KBM-7 (cell line): Measurements from ENCODE around the gene SNAP91.
"Not testable (repeated sequence)": the region's sequence is repeated elsewhere in the genome, so short reads cannot be mapped to it uniquely, and the experiment has no call there.

ENCODE experiments used
- DNase-seq: peaks from one replicate; pipeline ENCODE4 v3.0.0-alpha.2; 2015
- in situ Hi-C: fragments of 300-500 bp; cut with MboI; formaldehyde crosslinking; loops from 2 replicates; pipeline ENCODE4 v1.14.3; 2020; ENCODE audit warnings: low sequenced_read_pairs, low pct_unique_long_range_greater_than_20kb, mixed read lengths

The SNAP91 gene

DNA sequence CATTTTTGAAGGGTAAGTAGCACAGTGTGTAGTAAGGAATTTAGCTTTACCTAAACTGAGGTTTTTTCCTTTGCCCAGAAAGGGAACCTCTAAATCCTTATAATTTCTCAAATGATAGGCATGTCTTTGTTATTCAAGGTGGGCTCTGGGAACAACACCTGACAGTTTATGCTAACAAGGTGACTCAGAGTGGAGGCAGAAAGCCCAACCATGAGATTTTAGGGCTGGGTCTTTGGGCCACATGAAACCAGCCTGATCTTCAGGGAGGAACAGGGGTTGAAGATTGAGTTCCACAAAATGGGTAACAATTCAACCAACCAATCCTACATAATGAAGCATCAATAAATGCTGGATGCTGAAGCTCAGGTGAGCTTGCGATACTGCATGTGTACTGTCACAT is 149.9 kb downstream of the SNAP91 start:
- no peak for DNase-seq
- in situ Hi-C loops: no loop called here

DNA sequence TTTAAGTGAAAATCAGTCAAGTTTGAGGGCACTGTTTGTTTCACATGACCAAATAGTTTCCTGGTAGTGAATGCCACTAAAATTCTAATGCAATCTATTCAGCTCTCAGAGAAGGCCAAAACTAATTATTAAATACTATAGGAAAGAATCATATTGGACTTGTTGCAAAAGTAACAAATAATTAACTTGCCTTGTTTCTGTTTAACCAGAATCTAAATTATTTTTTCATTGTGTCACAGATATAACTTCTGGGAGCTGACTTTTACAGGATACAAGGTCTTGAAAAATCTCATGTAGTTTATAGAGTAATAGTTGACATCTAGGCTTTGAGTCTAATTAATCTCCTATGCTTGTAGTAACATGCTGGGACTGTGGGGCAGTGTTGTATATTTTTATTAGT is 152.0 kb downstream of the SNAP91 start:
- in situ Hi-C loops: no loop called here
- DNase-seq: no peak

DNA sequence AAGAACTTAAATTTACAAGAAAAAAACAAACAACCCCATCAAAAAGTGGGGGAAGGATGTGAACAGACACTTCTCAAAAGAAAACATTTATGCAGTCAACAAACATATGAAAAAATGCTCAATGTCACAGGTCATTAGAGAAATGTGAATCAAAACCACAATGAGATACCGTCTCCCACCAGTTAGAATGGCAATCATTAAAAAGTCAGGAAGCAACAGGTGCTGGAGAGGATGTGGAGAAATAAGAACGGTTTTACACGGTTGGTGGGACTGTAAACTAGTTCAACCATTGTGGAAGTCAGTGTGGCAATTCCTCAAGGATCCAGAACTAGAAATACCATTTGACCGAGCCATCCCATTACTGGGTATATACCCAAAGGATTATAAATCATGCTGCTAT is 157.2 kb downstream of the SNAP91 start:
- in situ Hi-C loops, DNase-seq: not testable (repeated sequence)

DNA sequence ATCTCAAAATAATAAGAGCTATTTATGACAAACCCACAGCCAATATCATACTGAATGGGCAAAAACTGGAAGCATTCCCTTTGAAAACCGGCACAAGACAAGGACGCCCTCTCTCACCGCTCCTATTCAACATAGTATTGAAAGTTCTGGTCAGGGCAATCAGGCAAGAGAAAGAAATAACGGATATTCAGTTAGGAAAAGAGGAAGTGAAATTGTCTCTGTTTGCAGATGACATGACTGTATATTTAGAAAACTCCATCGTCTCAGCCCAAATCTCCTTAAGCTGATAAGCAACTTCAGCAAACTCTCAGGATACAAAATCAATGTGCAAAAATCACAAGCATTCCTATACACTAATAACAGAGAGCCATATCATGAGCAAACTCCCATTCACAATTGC is 158.4 kb downstream of the SNAP91 start:
- in situ Hi-C loops: not testable (repeated sequence)
- DNase-seq: peak; percentile 49

DNA sequence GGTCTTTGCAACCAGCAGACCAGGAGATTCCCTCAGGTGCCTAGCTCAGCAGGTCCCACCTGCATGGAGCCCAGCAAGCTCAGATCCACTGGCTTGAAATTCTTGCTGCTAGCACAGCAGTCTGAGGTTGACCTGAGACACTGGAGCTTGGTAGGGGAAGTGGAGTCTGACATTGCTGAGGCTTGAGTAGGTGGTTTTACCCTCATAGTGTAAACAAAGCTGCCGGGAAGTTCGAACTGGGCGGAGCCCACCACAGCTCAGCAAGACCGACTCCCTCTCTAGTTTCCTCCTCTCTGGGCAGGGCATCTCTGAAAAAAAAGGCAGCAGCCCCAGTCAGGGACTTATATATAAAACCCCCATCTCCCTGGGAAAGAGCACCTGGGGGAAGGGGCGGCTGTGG is 162.3 kb downstream of the SNAP91 start:
- DNase-seq: peak; percentile 60
- in situ Hi-C loops: no loop called here

DNA sequence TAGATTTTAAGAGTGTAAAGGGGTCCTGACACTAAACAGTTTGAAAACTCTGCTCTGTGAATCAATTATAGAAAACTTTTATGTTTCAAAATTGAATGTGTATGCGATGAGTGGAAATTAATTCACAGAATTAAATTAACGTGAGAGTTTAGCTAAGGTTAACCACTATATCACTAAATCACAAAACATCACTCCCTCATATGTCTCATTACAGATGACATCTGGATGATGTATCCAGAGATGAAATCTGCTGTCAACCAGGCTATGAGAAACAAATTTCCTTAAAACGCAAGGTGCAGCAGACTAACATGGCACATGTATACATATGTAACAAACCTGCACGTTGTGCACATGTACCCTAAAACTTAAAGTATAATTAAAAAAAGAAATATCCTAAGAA is 169.2 kb downstream of the SNAP91 start:
- in situ Hi-C loops: no loop called here

DNA sequence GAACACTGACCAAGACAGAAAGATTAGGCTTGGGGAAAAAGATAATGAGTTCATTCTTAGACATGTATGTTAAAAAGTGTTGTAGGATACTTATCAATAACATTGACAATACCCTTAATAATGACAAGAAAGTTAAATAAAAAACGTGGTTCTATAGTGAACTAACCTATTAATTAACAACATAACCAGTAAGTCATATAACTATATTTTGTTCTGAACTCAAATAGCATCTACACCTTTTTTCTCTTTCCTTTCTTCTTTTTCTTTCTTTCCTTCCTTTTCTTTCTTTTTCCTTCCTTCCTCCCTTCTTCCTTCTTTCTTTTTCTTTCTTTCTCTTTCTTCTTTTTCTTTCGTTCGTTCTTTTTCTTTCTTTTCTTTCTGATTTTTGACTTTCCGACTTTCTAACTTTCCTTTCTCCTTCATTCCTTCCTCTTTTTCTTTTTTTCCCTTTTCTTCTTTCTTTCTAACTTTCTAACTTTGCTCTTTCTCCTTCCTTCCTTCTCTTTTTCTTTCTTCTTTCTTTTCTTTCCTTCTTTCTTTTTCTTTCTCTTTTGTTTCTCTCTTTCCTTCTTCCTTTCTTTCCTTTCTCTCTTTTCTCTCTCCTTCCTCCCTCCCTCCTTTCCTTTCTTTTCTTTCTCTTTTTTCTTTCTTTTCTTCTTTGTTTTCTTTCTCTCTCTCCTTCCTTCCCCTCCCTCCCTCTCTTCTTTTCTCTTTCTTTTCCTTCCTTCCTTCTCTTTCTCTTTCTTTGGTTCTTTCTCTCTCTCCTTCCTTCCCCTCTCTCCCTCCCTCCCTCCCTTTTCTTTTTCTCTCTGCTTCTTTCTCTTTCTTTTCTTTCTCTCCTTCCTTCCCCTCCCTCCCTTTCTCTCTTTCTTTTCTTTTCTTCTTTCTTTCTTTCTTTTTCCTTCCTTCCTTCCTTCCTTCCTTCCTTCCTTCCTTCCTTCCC is 172.0 kb downstream of the SNAP91 start:
- no peak for DNase-seq
- in situ Hi-C loops: no loop called here

More for the DNA sequence above, 169.2 kb downstream of the SNAP91 start:
- DNase-seq: no peak

DNA sequence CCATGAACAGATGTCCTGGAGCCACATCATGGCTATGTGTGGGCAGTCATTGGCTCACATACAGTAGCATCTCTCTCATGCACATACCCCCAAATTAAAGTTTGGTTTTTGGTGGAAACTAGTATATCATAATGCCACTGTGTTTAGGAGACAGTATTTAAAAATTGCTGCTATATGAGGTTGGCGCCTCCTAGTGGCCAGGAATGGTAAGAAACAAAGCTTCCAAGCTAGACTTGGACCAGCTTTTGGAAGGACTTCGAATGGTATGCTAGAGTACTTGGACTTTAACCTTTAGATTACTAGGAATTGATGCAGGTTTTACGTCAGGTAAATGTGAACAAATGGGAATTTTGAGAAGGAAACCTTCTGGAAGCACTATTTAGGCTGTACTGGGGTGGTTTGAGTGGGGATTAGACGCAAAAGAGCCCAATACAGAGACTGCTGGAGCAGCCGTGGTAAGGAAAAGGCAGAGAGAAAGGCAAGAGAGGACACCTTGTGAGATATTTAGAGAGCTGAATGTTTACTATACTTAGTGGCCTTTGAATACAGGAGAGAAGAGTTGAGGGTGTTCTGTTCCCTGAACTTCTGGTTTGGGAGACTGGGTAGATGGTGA is 172.8 kb downstream of the SNAP91 start:
- in situ Hi-C loops: no loop called here
- DNase-seq: peak; percentile 76

DNA sequence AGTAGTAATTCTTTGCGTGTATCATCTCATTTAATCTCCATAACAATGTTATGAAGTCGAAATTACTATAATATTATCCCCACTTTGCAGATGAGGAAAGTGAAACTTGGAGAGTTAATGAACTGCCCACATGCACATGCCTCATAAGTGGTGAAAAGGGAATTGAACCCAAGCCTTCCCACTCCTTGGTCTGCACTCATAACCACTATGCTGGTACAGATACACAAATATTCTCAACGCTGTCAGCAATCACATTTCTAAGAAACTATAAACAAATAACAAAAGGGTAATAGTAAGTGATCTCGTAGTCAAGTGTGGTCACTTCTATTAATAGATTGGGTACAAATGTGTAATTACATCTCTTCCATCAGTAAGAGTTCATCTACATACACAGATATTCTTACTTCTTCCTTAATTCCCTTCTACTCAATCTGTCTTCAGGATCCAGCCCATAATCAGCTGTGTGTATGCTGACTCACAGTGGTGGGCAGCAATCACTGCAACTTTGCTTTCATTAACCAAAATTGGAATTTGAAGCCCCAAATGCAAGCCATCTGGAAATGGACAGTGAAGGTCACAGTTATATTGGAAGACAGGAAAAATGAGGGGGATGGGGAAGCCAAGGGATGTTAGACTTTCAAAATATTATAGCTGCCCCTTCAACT is 190.0 kb downstream of the SNAP91 start:
- DNase-seq: peak; percentile 43
- in situ Hi-C loops: loop anchor here (10.0 kb wide), 1 partner anchor 284 kb away; no protein-coding TSS in a partner anchor

DNA sequence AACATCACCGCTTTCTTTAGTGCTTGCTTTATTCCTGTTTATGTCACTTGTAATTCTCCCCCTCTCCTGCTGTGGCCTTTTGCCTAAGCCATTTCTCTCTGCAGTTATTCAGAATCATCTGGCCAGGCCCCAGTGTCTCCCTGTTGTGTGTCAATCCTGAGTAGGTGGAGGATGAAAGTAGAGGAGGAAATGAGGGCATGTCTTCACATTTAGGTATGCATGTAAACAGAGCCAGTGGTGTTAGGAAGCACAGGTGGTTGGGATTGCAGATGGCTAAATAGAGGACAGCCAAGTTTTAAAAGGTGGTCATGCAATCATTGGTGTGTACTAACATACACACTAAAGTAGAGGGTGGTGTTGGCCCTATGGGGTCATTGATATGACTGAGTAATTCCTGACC is 191.4 kb downstream of the SNAP91 start:
- no peak for DNase-seq
- in situ Hi-C loops: loop anchor here (10.0 kb wide), 1 partner anchor 283 kb away; no protein-coding TSS in a partner anchor

DNA sequence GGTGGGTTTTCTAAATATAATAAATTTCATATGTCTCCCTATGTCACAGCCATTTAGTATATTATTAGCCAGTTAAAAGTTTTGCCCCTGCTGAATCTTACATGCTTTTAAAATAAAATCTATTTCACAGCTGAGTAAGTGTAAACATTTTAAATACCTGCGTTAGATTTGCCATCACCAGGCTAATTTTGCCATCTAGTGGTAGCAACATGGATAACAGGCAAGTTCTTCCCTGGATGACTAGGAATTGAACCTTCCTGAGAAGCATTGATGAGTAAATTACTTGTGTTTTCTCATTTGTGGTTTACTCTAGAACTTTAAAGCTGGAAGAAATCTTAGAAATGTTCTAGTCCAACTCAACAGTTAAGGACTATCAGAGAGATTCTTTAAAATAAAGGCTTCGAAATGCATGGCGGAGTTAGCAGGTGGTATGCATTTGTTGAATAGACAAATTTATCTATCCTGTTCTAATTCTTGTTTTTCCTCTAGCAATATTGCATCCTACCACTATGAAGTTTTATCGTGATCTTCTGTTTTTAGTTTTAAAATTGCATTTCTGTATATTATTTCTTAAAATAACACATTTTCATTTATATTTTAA is 193.9 kb downstream of the SNAP91 start:
- peak; percentile 71 for DNase-seq
- in situ Hi-C loops: loop anchor here (10.0 kb wide), 1 partner anchor 280 kb away; no protein-coding TSS in a partner anchor

DNA sequence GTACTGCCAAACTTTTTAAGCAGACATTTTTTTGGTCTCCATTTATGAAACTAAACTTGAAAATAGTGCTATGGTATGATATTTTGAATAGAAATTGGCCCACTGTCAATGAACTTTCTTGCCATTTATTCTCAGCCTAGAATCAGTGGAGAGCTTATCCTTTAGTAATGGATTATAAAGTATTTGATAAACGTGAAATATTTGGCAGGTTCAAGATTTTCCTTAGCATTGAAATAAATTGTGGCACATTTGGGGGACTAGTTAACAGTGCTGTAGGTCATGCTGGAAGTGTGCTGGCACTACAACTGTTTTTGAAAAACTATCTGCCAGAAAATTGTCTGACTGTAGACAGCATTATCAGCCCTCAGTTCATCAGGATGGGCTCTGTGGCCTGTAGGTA is 194.4 kb downstream of the SNAP91 start:
- in situ Hi-C loops: loop anchor here (10.0 kb wide), 1 partner anchor 280 kb away; no protein-coding TSS in a partner anchor

DNA sequence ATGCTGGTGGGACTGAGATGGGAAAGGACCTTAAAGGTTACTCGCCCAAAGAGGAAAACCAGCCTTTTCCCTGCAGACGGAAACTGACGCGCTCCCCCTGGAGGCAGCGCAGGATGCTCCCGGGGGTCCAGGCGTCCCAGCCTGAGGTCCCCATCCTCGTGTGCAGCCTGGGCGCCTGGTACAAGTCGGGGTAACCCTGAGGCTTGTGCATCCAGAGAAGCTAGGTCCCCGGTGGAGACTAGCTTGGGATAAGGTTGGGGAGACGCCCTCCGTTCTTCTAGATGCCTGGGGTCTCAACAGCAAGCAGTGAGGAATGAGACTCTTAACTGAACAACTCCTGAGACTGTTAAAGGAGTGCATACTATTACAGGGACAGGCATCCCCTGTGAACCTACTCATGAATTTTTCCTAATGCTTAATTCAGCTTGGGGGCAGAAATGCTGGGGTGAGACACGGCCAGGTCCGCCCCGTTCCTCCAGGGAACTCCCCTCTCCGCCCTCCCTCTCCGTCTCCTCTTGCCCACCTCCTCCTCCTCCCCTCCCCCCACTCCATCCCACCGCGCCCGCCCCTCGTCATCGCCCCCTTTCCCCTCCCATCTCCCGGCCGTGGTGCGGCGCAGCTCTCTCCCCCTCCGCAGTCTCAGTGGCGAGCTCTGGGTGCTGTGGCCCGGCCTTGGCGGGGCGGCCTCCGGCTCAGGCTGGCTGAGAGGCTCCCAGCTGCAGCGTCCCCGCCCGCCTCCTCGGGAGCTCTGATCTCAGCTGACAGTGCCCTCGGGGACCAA is 196.8 kb downstream of the SNAP91 start, which contains the start of gene PRSS35:
PRSS35 (plus strand) TSS at position 634 of the 781 bp plus-strand sequence. CDS start 10,908 bp downstream, outside the sequence.
- peak; percentile 82 for DNase-seq
- in situ Hi-C loops: loop anchor here (10.0 kb wide), 1 partner anchor 277 kb away; no protein-coding TSS in a partner anchor

More for the DNA sequence above, 194.4 kb downstream of the SNAP91 start:
- DNase-seq: no peak

DNA sequence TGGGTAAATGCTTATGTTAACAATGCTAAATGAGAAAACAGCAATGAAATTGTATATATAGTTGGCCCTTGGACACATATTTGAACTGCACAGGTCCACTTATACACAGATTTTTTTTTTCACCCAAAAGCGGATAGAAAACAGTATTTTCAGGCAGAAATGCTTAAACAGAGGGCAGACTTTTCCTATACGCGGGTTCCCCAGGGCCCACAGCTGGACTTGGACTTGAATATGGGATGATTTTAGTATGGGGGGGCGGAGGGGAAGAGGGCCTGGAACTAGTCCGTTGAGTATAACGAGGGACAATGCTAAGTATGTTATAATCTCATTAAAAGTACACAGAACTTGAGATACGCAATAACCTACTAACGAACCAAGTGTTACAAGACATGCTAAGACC is 197.6 kb downstream of the SNAP91 start:
- in situ Hi-C loops: loop anchor here (10.0 kb wide), 1 partner anchor 276 kb away; no protein-coding TSS in a partner anchor
- no peak for DNase-seq

DNA sequence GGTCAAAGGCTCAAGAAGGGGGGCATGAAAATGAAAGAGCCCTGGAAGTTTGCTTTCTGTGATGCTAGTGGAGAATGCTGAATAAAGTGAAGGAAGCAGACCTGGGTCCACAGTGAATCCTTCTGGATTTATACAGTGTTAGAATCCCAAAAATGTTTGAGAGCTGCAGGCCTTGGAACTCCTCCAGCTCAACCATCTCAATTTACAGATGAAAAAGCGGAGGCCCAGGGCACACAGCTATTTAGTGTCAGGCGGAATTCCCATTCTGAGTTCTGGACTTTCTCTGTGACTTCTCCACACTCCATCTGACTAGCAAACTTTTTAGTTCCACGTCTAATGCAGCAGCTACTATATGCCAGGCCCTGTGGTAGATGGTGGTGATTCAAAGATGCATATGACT is 198.1 kb downstream of the SNAP91 start:
- DNase-seq: no peak
- in situ Hi-C loops: loop anchor here (10.0 kb wide), 1 partner anchor 276 kb away; no protein-coding TSS in a partner anchor

DNA sequence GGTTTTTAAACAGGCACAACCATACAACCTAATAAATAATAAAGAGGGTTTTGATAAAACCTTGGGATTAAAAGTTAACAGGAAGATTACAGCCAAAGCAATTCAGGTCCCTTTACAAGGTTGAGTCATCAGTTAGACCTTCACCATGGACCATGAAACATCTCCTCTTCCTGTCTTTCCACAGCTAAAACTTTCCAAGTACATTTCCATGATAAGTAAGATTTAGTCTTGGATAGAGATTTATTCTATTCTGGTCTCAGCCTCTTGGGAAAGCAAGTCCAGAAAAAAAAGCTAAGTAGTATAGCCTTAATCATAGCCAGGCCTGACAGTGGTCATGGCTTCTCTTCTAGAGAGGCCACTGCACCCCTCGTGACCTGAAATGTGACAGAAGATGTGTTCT is 199.5 kb downstream of the SNAP91 start:
- in situ Hi-C loops: no loop called here
- DNase-seq: no peak

DNA sequence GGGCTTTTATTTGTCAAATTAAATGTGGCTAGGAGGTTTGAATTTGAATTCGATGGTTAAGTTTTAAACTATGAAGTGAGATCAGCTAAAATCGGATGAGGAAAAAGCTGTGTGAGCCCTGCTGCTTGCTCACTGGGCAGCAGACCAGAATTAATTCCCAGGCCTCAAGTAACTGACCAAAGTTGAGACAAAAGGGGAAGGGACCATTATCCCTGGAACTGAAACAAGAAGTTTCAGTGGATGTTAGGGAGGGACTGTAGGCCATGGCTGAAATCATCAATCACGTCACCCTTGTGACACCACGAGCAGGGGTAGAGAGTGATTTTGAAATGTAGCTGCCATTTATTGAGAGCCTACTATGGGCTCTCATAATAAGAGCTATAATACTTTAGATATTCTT is 203.5 kb downstream of the SNAP91 start:
- in situ Hi-C loops: no loop called here
- peak; percentile 21 for DNase-seq
